ENCODE data around the gene RANGRF.

RANGRF gene

GRCh38 chr17:8339540-8339939, 51.1 kb downstream of the RANGRF start, which contains the start of gene ODF4:
Gene ODF4, plus strand, starts transcription at chr17:8339840. Its CDS starts 212 bp downstream, at chr17:8340052.
- no peak for TF ChIP-seq CTCF (IDR thresholded peaks at IDR 0.05; ENCODE audit: extremely low read depth, insufficient read depth, missing control alignments)
- DNase-seq (ENCODE audit: low spot score), result no peak
- in situ Hi-C loops (cut with MboI; ENCODE audit: low pct_unique_long_range_greater_than_20kb, low sequenced_read_pairs, unreplicated experiment), result no loop called here
